IPS-NIHi7 (cell line): Measurements from ENCODE around the gene WDR45.

Source experiments
- DNase-seq: peaks from one replicate; pipeline ENCODE4 v3.0.0; 2012; ENCODE audit warnings: mixed read lengths; ENCODE audit errors: extremely low spot score

Gene WDR45

DNA sequence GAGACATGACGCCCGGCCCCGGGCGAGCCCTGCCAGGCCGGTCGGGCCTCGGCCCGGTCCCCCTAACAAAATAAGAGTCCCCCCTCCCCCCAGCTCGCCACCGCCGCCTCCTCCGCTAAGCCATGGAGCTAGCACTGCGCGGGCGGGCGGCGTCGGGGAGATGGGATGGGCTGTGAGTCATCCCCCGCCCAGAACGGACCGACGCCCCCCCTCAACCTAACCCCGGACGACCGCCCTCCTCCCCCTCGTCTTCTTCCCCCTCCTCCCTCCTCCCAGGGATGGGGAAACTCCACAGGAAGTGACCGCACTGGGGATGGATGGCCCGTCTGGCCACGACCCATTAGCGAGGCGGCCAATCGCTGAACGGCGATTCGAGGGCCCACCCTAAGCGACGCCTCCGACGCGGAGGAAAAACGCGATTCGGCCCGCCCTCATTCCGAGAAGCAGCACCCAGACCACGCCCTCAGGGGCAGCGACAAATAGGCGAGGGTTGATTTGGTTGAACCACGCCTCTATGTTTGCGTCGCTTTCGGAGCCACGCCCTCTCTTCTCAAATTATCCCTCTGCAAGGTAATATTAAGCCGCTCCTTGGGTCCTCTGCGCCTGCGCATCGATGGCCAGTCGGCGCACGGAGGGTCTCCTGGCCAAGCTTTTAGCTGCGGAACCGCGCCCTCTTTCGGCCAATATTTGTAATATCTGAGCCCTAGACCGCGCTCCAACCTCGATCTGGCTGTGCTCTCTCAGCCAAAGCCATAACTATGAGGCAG is 36.3 kb downstream of the WDR45 start, which contains the start of gene TFE3:
Gene TFE3, minus strand, starts transcription at position 138 of the 767 bp plus-strand sequence. Its CDS starts 131 bp downstream, at position 7.
- DNase-seq = peak; percentile 78

DNA sequence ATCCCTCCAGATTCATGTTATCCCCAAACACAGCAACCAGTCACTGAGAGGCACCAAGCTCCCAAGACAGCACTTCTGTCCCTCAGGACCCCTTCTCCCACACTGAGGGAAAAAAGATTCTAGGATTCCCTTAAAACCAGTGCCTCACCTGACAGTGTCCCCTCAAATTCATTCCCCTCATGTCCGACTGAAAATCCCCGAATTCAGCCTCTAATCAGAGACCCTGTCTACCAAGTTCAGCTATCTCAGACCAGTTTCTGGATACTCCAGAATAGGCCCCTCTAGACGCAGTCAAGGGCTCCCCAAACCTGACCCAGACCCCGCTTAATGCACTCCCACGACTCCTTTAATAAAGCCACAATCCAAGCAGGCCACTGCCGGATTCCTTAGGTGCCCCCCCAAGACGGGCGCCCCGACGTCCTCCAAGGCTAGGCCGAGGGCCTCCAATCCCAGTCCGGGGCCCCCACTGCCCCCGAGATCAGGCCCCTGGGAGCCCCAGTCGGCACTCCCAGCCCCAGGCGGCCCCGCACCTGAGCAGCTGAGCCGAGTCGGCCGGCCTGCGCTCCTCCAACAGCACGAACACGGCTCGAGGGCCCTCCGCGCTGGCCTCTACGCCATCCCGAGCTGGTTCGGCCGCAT is 37.0 kb downstream of the WDR45 start:
- no peak for DNase-seq

DNA sequence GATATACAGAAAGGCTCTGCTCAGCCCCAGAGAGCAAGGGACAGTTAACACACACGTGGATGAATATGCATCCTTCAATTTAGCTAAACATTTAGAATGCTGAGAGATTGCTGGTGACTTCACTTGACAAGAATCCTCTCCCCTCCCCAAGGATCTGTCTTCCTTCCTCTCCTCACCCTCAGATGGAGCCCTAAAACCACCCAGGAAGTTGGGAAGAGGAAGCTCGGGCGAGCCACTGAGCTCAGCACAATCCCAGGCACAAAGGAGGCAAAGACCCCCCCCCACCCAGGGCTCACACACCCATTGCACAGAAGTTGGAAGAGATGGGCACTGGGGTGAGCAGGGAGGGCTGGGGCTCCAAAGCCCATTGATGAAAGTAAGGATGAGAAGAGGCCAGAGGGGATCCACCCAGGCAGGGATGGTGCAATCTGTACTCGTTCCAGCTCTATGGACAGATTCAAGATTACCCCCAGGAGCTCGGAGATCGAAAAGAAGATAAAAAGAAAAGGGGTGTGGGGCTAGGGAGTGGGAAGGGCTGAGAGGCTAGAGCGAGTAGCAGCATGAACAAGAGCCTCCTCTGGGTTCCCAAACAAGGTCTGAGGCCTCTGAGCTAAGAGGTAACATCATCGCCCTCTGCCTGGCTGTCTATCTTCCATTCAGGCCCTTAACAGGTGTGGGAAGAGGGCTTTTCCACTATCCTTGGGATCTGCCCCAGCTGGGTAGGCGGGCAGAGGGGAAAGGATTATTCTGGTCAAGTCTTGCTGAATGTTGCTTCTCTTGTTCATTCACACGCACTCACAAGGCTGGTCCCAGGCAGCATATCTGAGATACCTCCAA is 37.7 kb downstream of the WDR45 start:
- no peak for DNase-seq

DNA sequence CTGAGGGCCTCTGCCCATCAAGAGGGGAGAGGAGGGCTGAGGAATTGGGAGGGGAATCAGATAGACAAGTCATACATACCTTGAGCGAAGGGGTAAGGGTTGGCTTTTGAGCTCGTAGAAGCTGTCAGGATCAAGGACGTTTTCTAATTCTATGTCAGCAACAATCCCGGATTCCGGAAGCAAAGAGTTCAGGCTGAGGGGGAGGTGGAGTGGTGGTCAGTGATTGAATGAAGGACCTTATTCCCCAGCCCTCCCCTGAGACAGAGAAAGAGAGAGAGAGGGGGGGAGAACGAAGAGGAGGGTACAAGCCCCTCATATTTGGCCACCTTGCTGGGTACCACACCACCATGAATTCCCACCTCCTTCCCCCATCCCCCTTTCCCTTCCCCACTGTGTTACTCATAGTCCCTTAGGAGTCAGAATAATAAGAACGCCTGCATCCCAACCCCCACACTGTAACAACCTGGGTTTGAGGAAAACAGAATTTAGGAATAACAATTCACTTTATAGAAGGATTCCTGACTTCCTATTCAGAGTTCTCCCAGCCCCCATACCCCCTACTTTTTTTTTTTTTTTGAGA is 39.2 kb downstream of the WDR45 start:
- no peak for DNase-seq

DNA sequence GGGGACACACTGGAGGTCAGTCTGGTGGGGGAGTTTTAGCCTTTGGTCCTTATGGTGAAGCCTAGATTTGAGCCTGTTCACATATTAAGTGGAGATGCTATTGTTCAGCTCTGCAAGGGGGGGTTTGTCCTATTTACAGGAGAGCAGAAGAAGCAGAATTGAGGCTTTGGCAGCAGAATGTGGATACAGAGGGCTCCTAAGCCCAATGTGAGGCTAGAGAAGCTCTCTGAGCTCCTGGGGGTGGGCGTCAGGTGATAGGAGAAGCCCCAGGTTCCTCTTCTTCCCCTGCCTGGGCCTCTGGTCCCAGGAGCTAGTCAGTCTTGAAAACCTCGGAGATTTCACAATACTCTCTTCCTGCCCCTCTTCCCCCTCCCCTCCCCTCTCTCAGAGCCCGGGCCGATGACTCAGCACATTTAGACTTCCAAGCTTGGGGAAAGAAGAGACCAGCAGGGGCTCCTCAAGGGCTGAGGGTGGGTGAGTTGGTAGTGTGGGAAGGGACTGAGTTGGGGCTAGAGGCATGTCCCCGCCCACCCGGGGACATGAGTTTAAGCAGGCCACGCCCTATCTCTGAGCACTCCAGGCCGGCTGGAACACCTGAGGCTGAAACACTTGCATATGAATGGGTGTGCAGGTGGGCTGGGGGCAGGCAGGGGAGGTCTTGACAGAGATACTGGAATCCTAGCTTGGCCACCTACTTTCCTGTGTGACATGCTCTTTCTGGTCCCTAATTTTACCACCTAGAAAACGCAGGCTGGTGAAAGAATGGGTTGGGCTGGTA is 39.9 kb downstream of the WDR45 start:
- peak; percentile 75 for DNase-seq

DNA sequence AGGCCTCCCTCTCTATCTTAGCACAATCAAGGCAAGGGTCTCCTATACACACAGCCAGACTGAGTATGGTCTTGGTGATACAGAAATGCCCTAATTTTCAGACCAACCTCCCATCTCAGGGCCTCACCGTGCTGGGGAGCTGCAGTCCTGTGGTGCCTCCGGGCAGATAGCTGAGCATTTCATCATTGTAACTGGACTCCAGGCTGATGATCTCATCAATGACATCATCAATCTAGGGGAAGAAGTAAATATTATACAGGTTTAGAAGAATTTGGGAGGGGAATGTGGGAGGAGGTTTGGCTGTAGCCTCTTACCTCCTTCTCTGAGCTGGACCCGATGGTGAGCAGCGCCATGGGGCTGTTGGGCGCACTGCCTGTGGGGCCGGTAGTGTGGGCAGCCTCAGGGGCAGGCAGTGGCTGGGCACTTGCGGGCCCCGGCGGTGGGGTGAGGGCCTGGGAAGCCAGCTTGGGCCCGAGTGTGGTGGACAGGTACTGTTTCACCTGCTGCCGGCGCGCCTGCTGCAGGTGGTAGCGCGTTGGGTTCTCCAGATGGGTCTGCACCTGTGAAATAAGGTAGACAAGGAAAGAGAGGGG is 41.7 kb downstream of the WDR45 start:
- DNase-seq = no peak

DNA sequence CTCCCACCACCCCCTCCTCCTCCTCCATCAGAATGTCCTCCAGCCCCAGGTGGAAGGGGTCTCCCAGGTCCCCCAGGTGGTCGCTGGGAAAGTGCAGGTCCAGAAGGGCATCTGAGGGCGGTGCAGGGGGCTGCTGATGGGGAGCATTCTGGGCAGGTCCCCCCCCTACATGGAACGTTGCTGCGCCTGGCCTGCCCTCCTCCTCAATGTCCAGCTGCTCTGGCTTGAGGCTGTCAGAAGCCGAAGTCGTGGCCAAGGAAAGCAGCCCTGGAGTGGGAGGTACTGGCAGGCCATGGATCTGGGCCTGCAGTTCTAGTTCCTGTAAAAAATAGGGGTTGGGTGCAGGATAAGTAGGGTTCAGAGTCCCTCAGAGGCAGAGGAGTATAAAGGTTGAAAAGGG is 49.4 kb downstream of the WDR45 start:
- no peak for DNase-seq

DNA sequence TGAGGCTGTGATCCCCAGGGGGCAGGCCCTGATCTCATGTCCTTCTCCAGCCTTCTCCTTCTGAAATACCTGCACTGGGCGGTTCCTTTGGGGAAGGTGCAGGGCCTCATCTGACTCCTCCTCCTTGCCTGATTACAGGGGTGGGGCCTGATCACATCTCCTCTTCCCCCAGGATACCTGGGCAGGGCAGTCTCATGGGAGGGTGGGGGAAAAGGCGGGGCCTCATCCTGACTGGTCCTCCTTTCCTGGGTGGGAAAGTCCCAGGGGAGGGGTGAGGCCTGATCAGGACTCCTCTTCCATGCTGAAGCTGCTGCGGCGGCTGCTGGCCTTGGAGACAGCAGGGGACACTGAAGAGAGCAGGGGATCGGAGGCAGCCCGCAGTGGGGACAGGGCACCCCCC is 49.8 kb downstream of the WDR45 start:
- peak; percentile 56 for DNase-seq
